LNCAP (cell line): ENCODE data around the gene CCDC117.

ENCODE experiments used
- TF ChIP-seq, protein P1 (sequence below): fragments of 450-650 bp; IDR thresholded peaks from 2 replicates; pipeline ENCODE4 v1.5.1; 2017; ENCODE audit warnings: mild to moderate bottlenecking

Gene CCDC117

DNA sequence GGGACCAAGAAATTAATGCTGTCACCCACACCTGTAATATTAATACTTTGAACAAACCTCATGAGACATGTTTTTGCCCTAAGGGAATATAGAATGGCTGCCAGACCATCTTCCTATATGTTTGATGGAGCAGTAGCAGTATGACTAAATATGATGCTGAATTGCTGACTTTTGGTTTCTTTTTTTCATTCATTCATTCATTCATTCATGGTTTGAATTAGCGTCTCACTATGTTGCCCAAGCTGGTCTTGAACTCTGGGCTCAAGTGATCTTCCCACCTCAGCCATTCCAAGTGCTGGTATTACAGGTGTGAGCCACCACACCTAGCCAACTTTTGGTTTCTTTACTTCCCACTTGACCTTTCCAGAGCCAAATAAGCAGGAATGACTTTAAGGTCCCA is 7.8 kb downstream of the CCDC117 start:
- TF ChIP-seq, protein P1, sequence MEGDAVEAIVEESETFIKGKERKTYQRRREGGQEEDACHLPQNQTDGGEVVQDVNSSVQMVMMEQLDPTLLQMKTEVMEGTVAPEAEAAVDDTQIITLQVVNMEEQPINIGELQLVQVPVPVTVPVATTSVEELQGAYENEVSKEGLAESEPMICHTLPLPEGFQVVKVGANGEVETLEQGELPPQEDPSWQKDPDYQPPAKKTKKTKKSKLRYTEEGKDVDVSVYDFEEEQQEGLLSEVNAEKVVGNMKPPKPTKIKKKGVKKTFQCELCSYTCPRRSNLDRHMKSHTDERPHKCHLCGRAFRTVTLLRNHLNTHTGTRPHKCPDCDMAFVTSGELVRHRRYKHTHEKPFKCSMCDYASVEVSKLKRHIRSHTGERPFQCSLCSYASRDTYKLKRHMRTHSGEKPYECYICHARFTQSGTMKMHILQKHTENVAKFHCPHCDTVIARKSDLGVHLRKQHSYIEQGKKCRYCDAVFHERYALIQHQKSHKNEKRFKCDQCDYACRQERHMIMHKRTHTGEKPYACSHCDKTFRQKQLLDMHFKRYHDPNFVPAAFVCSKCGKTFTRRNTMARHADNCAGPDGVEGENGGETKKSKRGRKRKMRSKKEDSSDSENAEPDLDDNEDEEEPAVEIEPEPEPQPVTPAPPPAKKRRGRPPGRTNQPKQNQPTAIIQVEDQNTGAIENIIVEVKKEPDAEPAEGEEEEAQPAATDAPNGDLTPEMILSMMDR, result no peak

DNA sequence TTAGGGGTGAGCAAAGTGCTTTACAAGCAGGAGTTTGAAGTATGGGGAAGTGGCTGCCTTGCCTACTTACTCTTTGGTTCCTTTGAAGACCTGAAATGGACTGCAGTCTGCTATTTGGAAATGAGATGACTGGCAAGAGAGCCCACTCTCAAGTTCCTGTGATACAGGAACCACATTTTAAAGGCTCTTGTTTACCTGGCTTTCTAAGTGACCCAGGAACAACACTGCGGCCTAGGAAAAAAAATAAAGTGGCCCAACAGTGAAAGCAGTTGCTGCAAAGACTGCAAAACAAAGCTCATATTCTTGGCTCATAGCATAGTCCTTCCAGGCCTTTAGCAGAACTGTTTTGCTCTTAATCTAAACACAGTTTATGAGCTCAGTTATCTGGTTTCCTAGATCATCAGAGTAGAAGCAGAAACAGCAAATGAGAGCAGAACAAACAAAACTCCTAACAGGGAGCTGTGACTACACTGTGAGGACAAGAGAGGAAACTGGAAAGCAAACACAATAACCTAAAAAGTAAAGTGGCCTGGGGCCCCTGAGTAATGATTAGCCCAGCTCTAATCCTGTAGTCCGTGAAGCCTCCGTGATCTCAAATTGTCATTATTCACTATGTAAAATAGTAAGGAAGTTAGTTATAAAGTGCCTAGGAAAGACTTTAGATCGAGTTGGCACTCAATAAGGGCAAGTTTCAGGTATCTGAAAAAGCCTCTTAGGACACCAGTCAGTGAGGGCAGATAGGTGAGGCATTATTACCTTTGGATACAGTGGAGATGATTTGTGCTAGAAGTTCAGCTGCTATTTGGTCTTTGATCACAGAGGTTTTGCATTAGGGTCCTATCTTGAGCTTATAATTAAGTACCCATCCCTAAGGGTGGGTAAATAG is 11.5 kb downstream of the CCDC117 start:
- TF ChIP-seq, protein P1, result no peak

DNA sequence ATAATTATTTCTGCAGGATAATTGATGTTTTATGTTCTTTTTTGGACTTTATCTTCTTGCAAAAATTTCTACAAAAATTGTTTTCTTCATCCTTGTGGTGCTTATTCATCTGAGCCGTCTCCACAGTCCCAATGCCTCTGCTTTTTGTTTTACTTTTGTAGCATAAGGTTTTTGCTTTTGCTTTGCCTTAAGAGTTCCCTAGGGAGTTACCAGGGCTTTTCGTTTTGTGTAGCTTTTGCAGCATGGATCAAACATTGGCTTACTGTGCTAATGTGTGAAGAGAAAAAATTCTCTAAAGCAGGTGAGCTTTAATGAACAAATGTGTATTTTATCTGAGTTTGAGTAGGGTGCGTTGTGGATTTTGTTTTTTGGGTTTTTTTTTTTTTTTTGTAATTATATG is 16.1 kb downstream of the CCDC117 start:
- TF ChIP-seq, protein P1, result no peak

DNA sequence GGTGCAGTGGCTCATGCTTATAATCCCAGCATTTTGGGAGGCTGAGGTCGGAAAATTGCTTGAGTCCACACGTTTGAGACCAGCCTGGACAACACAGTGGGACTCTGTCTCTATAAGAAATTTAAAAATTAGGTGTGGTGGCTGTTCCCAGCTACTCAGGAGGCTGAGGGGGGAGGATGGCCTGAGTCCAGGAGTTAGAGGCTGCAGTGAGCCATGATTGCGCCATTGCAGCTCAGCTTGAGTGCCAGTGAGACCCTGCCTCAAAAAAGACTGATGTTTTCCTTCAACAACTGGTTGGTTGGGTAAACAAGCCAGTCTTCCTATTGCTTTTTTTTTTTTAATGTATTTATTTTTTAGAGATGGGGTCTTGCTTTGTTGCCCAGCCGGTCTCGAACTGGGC is 18.6 kb downstream of the CCDC117 start:
- TF ChIP-seq, protein P1, result no peak

DNA sequence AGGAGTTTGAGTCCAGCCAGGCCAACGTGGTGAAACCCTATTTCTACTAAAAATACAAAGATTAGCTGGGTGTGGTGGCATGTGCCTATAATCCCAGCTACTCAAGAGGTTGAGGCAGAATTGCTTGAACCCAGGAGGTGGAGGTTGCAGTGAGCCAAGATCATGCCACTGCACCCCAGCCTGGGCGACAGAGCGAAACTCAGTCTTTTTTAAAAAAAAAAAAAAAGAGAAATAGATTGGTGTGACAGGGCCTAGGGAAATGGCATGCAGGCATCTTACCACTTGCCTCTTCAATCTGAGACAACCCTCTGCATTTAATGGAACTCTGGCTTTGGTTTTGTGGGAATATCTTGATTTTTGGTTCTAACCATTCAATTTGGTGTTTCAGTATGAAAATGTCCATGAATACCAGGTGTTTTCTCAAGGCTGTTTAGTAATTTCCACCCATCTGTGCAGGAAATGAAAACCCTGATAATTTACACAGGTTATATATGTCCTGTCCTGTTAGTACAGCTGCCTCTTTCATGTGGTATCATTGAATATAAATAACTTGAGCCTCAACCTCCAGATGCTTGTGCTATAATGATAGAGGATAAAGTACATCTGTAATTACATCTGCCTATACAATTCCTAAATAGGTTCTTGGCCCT is 19.5 kb downstream of the CCDC117 start:
- TF ChIP-seq, protein P1, result no peak

DNA sequence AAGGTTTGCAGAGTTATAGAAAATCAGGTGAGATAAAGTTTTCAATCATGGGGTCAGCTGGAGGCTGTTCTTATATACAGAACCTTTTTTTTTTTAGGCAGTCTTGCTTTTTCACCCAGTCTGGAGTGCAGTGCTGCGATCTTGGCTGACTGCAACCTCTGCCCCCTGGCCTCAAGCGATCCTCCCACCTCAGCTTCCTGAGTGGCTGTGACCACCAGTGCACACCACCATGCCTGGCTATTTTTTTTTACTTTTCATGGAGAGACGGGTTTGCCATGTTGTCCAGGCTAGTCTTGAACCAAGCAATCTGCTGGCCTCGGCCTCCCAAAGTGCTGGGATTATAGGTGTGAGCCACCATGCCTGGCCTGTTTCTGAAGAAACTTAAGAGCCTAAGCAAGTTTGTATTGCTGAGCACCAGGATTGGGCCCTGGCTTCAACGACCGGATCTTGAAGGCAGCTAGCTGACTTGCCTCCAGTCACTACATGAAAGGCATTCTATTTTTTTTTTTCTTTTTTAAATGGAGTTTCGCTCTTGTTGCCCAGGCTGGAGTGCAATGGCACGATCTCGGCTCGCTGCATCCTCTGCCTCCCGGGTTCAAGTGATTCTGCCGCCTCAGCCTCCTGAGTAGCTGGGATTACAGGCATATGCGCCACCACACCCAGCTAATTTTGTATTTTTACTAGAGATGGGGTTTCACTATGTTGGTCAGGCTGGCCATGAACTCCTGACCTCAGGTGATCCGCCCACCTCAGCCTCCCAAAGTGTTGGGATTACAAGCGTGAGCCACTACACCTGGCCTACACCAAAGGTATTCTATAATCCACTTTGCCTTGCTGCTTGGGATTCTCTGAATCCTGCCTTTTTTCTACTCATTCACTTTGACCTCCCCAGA is 20.2 kb downstream of the CCDC117 start:
- TF ChIP-seq, protein P1, result no peak

DNA sequence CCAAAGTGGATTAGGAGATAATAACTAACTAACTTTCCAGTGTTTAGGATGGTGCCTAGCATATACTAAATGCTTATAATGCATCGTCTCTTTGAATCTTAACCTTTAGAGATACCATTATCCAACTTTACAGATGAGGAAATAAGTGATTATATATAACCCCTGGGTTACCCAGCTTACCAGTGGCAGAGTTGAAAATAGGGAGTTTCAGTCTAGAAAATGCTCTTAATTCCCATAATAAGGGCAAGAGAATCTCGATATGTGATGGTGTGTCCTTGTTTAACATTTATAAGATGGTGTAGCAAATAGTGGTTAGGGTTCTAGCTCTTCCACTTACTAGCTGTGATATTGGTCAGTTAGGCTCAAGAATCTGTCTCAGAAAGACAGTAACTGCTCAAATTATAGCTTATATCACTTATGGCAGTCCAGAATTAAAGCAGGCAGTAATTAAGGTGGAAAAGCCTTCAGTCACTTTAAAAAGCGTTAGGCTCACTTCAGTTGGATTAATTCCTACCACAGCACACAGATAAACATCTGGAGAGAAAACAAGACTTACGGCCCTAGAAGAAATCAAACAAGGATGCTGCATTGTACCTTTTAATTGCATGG is 21.6 kb downstream of the CCDC117 start:
- TF ChIP-seq, protein P1, result no peak
